Karpas-422 (cell line): ENCODE measurements around the gene ZFYVE19. TPM values are rescaled to one million over a fixed set of nuclear protein-coding genes. Genes with fewer than 3 reads are reported as not detected.

Source experiments
- DNase-seq: peaks from one replicate; pipeline ENCODE4 v3.0.0-alpha.2; 2015
- H2AFZ ChIP-seq: fragments of 200-600 bp; sonication (generic); 2 replicates; pipeline ENCODE4 v1.6.1; 2014; ENCODE audit warnings: antibody characterized with exemption, low read length, mixed read lengths
- H3K27ac ChIP-seq: fragments of 200-600 bp; sonication (generic); 2 replicates; pipeline ENCODE4 v1.5.1; 2014; ENCODE audit warnings: mild to moderate bottlenecking, low read length, moderate library complexity
- H3K27me3 ChIP-seq: fragments of 200-600 bp; sonication (generic); 2 replicates; pipeline ENCODE4 v1.6.1; 2014; ENCODE audit warnings: low read length, mixed read lengths
- H3K36me3 ChIP-seq: fragments of 200-600 bp; sonication (generic); 2 replicates; pipeline ENCODE4 v1.6.1; 2014; ENCODE audit warnings: low read length, mixed read lengths; ENCODE audit not compliant: insufficient read depth
- H3K4me1 ChIP-seq: fragments of 200-600 bp; sonication (generic); 2 replicates; pipeline ENCODE4 v1.6.1; 2014; ENCODE audit warnings: mild to moderate bottlenecking, low read length, mixed read lengths
- H3K4me2 ChIP-seq: fragments of 200-600 bp; sonication (generic); 2 replicates; pipeline ENCODE4 v1.6.1; 2014; ENCODE audit warnings: low read length, low read depth, mild to moderate bottlenecking; ENCODE audit not compliant: poor library complexity, severe bottlenecking
- H3K4me3 ChIP-seq: fragments of 200-600 bp; sonication (generic); 2 replicates; pipeline ENCODE4 v1.5.1; 2014; ENCODE audit warnings: mild to moderate bottlenecking, antibody characterized with exemption, low read length, mixed read lengths
- H3K79me2 ChIP-seq: fragments of 200-600 bp; sonication (generic); 2 replicates; pipeline ENCODE4 v1.6.1; 2014; ENCODE audit warnings: mild to moderate bottlenecking, low read length, mixed read lengths
- H3K9ac ChIP-seq: fragments of 200-600 bp; sonication (generic); 2 replicates; pipeline ENCODE4 v1.6.0; 2014; ENCODE audit warnings: low read length
- H3K9me2 ChIP-seq: fragments of 200-600 bp; sonication (generic), shearing (Covaris generic); replicated peaks from 2 replicates; pipeline ENCODE4 v1.6.0; 2014; ENCODE audit warnings: mild to moderate bottlenecking, low read length, moderate library complexity; ENCODE audit not compliant: insufficient read depth
- H3K9me3 ChIP-seq: fragments of 300-700, 200-600 bp; sonication (generic); 2 replicates; pipeline ENCODE4 v1.6.1; 2014; ENCODE audit warnings: low read length, mixed read lengths
- H4K20me1 ChIP-seq: fragments of 200-600 bp; sonication (generic); 2 replicates; pipeline ENCODE4 v1.6.1; 2014; ENCODE audit warnings: mild to moderate bottlenecking, antibody characterized with exemption, low read length, low read depth; ENCODE audit not compliant: insufficient read depth
- total RNA-seq: library from RNA; depleted of rRNA; stranded (reverse); fragments of >200 nt; shearing (Covaris generic); gene quantifications from 2 replicates; pipeline ENCODE4 v1.2.3, GENCODE V29; 2014; ENCODE audit warnings: low replicate concordance

The ZFYVE19 gene
- total RNA-seq, 1 experiment from 2014 or later = 14.5 TPM

DNA sequence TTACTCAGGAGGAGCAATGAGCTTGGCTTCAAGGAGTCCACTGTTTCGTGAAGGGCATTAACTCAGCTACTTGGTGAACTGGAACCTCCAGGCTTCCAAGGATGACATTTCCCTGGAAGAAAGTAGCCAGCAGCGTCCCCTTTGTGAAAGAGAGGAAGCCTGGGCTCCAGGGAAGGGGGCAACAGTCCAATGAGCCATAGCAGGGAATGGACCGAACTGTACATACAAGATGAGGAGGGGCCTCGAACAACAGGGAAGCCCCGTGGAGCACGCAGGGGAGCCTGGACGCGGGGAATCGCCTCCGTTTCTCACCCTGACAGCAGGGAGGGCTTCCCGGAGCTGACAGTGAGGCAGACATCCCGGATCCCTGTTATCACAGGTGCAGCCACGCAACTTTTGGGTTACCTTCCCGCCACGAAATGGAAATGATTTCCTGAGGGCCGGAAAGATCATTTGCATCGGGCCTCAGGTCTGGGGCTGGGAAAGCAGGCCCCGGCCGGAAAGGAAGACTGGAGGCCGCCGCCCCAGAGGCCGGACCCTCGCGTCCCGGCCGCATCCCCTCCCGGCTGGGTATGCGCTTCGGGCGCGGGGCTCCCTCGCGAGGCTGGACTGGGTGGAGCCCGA is 36.5 kb downstream of the ZFYVE19 start:
- Histone ChIP-seq H3K27me3 (no peaks in the 10 kb centered on the region), H3K4me2 (peak overlapping the region; percentile 64), H3K9ac (peak overlapping the region; percentile 29; the same call in 1 of the 2 replicates), H3K36me3 (no peaks in the 10 kb centered on the region), H3K4me3 (peak overlapping the region; percentile 58; the same call in 1 of the 2 replicates), H3K9me2 (no peaks in the 10 kb centered on the region), H3K9me3 (no peaks in the 10 kb centered on the region), H3K27ac (no peak overlapping the region), H2AFZ (no peak overlapping the region), H4K20me1 (no peaks in the 10 kb centered on the region), H3K4me1 (peaks cover 27% of the 10 kb centered on the region), H3K79me2 (no peaks in the 10 kb centered on the region)
- DNase-seq = no peak

DNA sequence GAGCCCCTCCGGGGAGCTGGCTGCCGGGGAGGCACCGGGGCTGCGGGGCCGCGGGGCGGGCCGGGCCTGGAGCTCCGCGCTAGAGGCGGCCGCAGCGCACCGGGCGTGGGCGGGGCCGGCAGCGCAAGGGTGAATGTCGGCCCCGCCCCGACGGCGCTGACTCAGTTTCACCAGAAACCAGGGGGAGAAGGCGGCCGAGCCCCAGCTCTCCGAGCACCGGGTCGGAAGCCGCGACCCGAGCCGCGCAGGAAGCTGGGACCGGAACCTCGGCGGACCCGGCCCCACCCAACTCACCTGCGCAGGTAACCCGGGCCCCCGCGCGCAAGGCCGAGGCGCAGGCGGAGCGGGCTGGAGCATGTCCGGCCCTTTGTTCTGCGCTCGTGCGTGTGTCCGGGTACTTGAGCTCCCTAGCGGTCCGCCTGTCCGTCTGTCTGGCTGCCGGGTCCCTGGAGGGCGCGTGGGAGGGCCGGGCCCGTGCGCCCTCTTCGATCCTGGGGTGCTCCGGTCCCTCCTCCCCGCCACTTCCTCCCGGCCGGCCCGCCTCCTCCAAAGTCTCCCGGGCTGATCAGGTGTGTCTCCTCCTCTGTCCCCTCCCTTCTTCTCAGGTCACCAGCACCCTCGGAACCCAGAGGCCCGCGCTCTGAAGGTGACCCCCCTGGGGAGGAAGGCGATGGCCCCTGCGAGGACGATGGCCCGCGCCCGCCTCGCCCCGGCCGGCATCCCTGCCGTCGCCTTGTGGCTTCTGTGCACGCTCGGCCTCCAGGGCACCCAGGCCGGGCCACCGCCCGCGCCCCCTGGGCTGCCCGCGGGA is 37.2 kb downstream of the ZFYVE19 start, which contains the start of gene SPINT1:
TSS of gene SPINT1 (plus strand) at position 164 of the 811 bp plus-strand sequence. CDS start at position 671, 507 bp downstream.
- Histone ChIP-seq H3K4me1 (peaks cover 27% of the 10 kb centered on the region), H3K27ac (no peak within 1 kb of the TSS), H3K36me3 (no peaks in the 10 kb centered on the region), H3K4me3 (peak within 1 kb of the TSS; percentile 58), H3K9me3 (no peaks in the 10 kb centered on the region), H4K20me1 (no peaks in the 10 kb centered on the region), H3K9me2 (no peaks in the 10 kb centered on the region), H3K27me3 (no peaks in the 10 kb centered on the region), H3K4me2 (peak within 1 kb of the TSS; percentile 64), H3K9ac (peak within 1 kb of the TSS; percentile 29; the same call in 1 of the 2 replicates), H2AFZ (peak within 1 kb of the TSS; percentile 54; the same call in 1 of the 2 replicates), H3K79me2 (no peaks in the 10 kb centered on the region)
- no peak for DNase-seq

DNA sequence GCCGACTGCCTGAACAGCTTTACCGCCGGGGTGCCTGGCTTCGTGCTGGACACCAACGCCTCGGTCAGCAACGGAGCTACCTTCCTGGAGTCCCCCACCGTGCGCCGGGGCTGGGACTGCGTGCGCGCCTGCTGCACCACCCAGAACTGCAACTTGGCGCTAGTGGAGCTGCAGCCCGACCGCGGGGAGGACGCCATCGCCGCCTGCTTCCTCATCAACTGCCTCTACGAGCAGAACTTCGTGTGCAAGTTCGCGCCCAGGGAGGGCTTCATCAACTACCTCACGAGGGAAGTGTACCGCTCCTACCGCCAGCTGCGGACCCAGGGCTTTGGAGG is 37.8 kb downstream of the ZFYVE19 start:
- Histone ChIP-seq H3K4me2 (peak overlapping the region; percentile 64), H3K9me3 (no peaks in the 10 kb centered on the region), H3K27me3 (no peaks in the 10 kb centered on the region), H3K4me3 (peak overlapping the region; percentile 58; the same call in 1 of the 2 replicates), H3K9ac (no peak overlapping the region), H2AFZ (peak overlapping the region; percentile 54; the same call in 1 of the 2 replicates), H3K9me2 (no peaks in the 10 kb centered on the region), H3K4me1 (peaks cover 27% of the 10 kb centered on the region), H4K20me1 (no peaks in the 10 kb centered on the region), H3K27ac (no peak overlapping the region), H3K36me3 (no peaks in the 10 kb centered on the region), H3K79me2 (no peaks in the 10 kb centered on the region)
- no peak for DNase-seq

DNA sequence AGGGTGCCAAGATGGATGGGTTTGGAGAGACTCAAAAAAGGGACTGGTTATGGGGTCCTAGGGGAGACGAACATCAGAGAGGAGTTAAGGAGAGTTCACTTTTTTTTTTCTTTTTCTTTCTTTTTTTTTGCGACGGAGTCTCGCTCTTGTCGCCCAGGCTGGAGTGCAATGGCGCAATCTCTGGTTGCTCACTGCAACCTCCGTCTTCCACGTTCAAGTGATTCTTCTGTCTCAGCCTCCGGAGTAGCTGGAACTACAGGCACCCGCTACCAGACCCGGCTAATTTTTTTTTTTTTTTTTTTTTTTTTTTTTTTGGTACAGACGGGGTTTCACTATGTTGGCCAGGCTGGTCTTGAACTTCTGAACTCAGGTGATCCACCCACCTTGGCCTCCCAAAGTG is 38.1 kb downstream of the ZFYVE19 start:
- H3K4me3 ChIP-seq = no peak overlapping the region
- no peaks in the 10 kb centered on the region for H4K20me1 ChIP-seq
- no peaks in the 10 kb centered on the region for H3K27me3 ChIP-seq
- no peak overlapping the region for H2AFZ ChIP-seq
- no peak overlapping the region for H3K9ac ChIP-seq
- no peak overlapping the region for H3K4me2 ChIP-seq
- no peaks in the 10 kb centered on the region for H3K9me3 ChIP-seq
- no peak overlapping the region for H3K27ac ChIP-seq
- peaks cover 27% of the 10 kb centered on the region for H3K4me1 ChIP-seq
- H3K9me2 ChIP-seq = no peaks in the 10 kb centered on the region
- no peaks in the 10 kb centered on the region for H3K79me2 ChIP-seq
- H3K36me3 ChIP-seq = no peaks in the 10 kb centered on the region
- no peak for DNase-seq

DNA sequence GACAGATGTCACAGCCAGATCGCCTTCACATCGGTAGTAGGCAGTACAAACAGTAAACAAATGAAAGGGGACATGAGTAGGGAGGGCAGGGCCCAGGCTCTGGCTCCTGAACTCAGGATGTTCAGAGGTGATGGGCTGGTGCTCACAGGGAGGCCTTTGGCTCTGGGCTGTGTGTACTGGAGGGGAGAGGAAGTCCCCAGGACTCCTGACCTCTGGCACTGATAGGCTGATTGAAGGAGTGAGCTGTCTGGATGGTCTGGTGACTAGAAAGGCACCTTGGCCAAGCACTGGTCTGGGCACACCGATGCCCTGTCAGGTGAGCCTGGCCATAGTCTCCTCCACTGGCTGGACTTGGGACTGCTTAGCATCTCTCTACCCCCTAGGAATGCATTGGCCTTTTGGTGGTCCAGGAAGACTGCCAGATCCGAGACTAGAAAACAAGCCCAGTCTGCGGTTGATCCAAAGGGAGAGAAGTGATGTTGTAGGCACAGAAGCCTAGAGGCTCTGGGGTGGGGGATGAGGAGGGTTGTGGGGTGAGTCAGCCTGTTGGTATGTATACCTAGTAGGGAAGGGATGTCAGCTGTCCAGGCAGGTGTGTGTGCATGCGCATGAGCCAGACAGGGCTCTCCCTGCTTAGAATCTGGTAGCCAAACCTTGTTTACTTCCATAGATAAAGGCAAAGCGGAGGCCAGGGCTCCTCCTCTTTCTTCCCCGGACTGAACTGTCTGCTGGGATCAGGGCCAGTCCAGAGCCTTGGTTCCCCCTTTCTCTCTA is 38.8 kb downstream of the ZFYVE19 start:
- H3K9ac ChIP-seq = no peak overlapping the region
- H3K27ac ChIP-seq = no peak overlapping the region
- H3K4me2 ChIP-seq = no peak overlapping the region

DNA sequence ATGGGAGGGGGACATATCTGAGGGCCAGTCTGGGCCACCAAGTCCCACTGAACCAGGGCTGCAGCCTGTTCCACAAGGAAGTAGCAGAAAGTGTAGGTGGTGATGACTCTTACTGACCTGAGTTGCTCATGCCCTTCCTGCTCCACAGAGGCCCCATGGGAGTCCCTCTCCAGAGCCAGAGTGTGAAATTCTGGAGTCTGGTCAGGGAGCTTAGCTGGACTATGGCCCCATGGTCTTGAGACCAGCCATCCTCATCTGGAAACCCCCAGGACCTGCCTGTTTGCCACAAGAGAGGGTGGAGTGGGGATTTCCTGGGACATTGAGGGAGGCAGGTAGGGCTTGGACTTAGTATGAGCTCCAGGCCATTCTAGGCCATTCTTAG is 39.9 kb downstream of the ZFYVE19 start:
- Histone ChIP-seq H3K4me1 (peaks cover 27% of the 10 kb centered on the region), H3K79me2 (no peaks in the 10 kb centered on the region), H3K4me2 (peak overlapping the region; percentile 24), H2AFZ (peak overlapping the region; percentile 31; the same call in 1 of the 2 replicates), H3K27me3 (no peaks in the 10 kb centered on the region), H3K9me3 (no peaks in the 10 kb centered on the region), H3K9ac (peak overlapping the region; percentile 29; the same call in 1 of the 2 replicates), H4K20me1 (no peaks in the 10 kb centered on the region), H3K9me2 (no peaks in the 10 kb centered on the region), H3K4me3 (no peak overlapping the region), H3K27ac (no peak overlapping the region), H3K36me3 (no peaks in the 10 kb centered on the region)
- DNase-seq = no peak

More for the DNA sequence above, 38.8 kb downstream of the ZFYVE19 start:
- Histone ChIP-seq H3K36me3 (no peaks in the 10 kb centered on the region), H3K9me2 (no peaks in the 10 kb centered on the region), H3K4me3 (no peak overlapping the region), H4K20me1 (no peaks in the 10 kb centered on the region), H3K4me1 (peaks cover 27% of the 10 kb centered on the region), H2AFZ (no peak overlapping the region), H3K27me3 (no peaks in the 10 kb centered on the region), H3K79me2 (no peaks in the 10 kb centered on the region), H3K9me3 (no peaks in the 10 kb centered on the region)
- DNase-seq = no peak

DNA sequence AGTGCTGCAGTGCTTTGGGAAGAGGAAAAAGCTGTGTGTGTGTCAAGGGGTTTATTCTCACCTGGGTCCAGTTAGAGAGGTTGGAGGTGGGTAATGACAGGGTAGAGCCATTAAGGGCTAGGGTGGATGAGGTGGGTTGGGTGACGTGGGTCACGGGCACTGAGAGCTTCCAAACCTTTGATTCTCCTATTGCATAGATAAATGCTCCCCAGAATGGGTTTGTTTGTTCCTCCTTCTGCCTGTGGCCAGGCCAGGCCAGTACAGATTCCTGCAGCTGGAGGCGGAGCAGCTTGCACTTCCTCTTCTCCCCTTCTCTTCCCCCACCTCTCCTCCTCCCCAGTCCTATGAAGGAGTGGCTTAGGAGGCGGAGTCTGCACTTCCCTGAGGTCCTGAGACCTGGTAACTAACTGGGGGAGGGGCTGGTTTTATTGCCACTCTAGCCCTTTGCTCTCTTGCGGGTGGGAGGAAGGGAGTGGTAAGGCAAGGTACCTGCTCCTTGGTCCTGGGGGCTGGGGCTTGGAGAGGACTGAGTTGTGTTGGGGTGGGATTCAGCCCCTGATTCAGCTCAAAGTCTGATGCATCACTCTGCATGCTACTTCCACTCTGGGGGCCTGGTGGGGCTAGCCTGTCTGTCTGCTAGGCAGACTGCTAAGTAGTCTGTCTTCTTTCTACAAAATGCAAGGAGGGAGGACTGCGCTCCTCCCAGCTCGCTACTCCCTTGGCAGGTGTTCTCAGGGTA is 40.5 kb downstream of the ZFYVE19 start:
- Histone ChIP-seq H3K79me2 (no peaks in the 10 kb centered on the region), H3K9ac (peak overlapping the region; percentile 29; the same call in 1 of the 2 replicates)

More for the DNA sequence above, 40.5 kb downstream of the ZFYVE19 start:
- H3K4me3 ChIP-seq = no peak overlapping the region
- no peaks in the 10 kb centered on the region for H4K20me1 ChIP-seq
- no peaks in the 10 kb centered on the region for H3K27me3 ChIP-seq
- no peaks in the 10 kb centered on the region for H3K9me2 ChIP-seq
- H3K4me2 ChIP-seq = peak overlapping the region; percentile 24
- H3K36me3 ChIP-seq = no peaks in the 10 kb centered on the region
- no peak overlapping the region for H3K27ac ChIP-seq
- peak; percentile 82 for DNase-seq
- H3K4me1 ChIP-seq = peaks cover 27% of the 10 kb centered on the region
- H2AFZ ChIP-seq = peak overlapping the region; percentile 31; the same call in 1 of the 2 replicates
- no peaks in the 10 kb centered on the region for H3K9me3 ChIP-seq
